Trophoblast cell (in vitro differentiated cells and primary cell): ENCODE results near the gene ZXDC.

Experiments
- DNase-seq, 2 donors: peaks; one replicate each; pipeline ENCODE4 v3.0.0-alpha.2; 2016
- H2AFZ ChIP-seq: 2 replicates; pipeline ENCODE4 v1.6.1; 2013; ENCODE audit warnings: low read length, moderate library complexity, mild to moderate bottlenecking; ENCODE audit not compliant: insufficient read depth, poor library complexity
- H2AK5ac ChIP-seq: 2 replicates; pipeline ENCODE4 v1.6.1; 2013; ENCODE audit warnings: mild to moderate bottlenecking, low read length
- H2BK120ac ChIP-seq: 2 replicates; pipeline ENCODE4 v1.6.1; 2013; ENCODE audit warnings: low read length, mild to moderate bottlenecking, moderate library complexity; ENCODE audit not compliant: insufficient read depth, poor library complexity
- H2BK12ac ChIP-seq: 2 replicates; pipeline ENCODE4 v1.6.1; 2013; ENCODE audit warnings: mild to moderate bottlenecking, low read length, moderate library complexity
- H2BK5ac ChIP-seq: 2 replicates; pipeline ENCODE4 v1.6.1; 2013; ENCODE audit warnings: low read length, low read depth, moderate library complexity, mild to moderate bottlenecking; ENCODE audit not compliant: poor library complexity
- H3K14ac ChIP-seq: 2 replicates; pipeline ENCODE4 v1.6.1; 2013; ENCODE audit warnings: mild to moderate bottlenecking, low read length
- H3K18ac ChIP-seq: 2 replicates; pipeline ENCODE4 v1.6.1; 2013; ENCODE audit warnings: mild to moderate bottlenecking, low read length
- H3K23ac ChIP-seq: 2 replicates; pipeline ENCODE4 v1.6.1; 2013; ENCODE audit warnings: low read length
- H3K27ac ChIP-seq: 2 replicates; pipeline ENCODE4 v1.5.1; 2013; ENCODE audit warnings: low read depth, mild to moderate bottlenecking, inconsistent platforms, low read length, moderate library complexity
- H3K27me3 ChIP-seq: 2 replicates; pipeline ENCODE4 v1.6.1; 2013; ENCODE audit warnings: inconsistent platforms, mild to moderate bottlenecking, low read length, moderate library complexity; ENCODE audit not compliant: insufficient read depth
- H3K36me3 ChIP-seq, 2 experiments: 1 replicate in 1 of 2; 2 replicates in 1 of 2; pipeline ENCODE4 v1.6.1; 2013; ENCODE audit warnings: low read length in 2 of 2, mild to moderate bottlenecking in 2 of 2, moderate library complexity in 1 of 2; ENCODE audit not compliant: insufficient read depth in 2 of 2, control insufficient read depth in 1 of 2
- H3K4ac ChIP-seq: 2 replicates; pipeline ENCODE4 v1.6.1; 2013; ENCODE audit warnings: low read depth, mild to moderate bottlenecking, low read length, moderate library complexity
- H3K4me1 ChIP-seq, 2 experiments: 1 replicate in 1 of 2; 2 replicates in 1 of 2; pipeline ENCODE4 v1.6.1; 2013; ENCODE audit warnings: low read length in 2 of 2, mild to moderate bottlenecking in 2 of 2, moderate library complexity in 1 of 2; ENCODE audit not compliant: insufficient read depth in 2 of 2, control insufficient read depth in 1 of 2
- H3K4me2 ChIP-seq: 2 replicates; pipeline ENCODE4 v1.6.1; 2013; ENCODE audit warnings: inconsistent platforms, mild to moderate bottlenecking, low read length, moderate library complexity
- H3K4me3 ChIP-seq: 2 replicates; pipeline ENCODE4 v1.5.1; 2013; ENCODE audit warnings: mild to moderate bottlenecking, low read depth, low read length, inconsistent platforms
- H3K79me1 ChIP-seq: one replicate; pipeline ENCODE4 v1.6.1; 2013; ENCODE audit warnings: low read length
- H3K79me2 ChIP-seq: 2 replicates; pipeline ENCODE4 v1.6.1; 2013; ENCODE audit warnings: low read length, mild to moderate bottlenecking; ENCODE audit not compliant: control insufficient read depth, insufficient read depth, poor library complexity
- H3K9ac ChIP-seq: 2 replicates; pipeline ENCODE4 v1.6.1; 2013; ENCODE audit warnings: mild to moderate bottlenecking, low read length
- H3K9me3 ChIP-seq: 2 replicates; pipeline ENCODE4 v1.6.1; 2013; ENCODE audit warnings: low read depth, mild to moderate bottlenecking, control low read depth, inconsistent platforms, low read length; ENCODE audit not compliant: insufficient read depth
- H4K12ac ChIP-seq: 2 replicates; pipeline ENCODE4 v1.6.1; 2013; ENCODE audit warnings: low read depth, mild to moderate bottlenecking, low read length, moderate library complexity
- H4K8ac ChIP-seq: 2 replicates; pipeline ENCODE4 v1.6.1; 2013; ENCODE audit warnings: low read depth, mild to moderate bottlenecking, low read length, moderate library complexity
- H4K91ac ChIP-seq: one replicate; pipeline ENCODE4 v1.6.1; 2013; ENCODE audit warnings: low read depth, mild to moderate bottlenecking, low read length, moderate library complexity
- WGBS: extraction: QIAGEN DNeasy Blood & Tissue Kit; methylation state at CpG from one replicate; pipeline ENCODE4 v1.1.7; 2013; ENCODE audit warnings: missing lambda C conversion rate; ENCODE audit not compliant: insufficient read length, insufficient coverage; ENCODE audit errors: extremely low coverage; 5-methylcytosine and 5-hydroxymethylcytosine counted together

The ZXDC gene

GRCh38 chr3:126417515-126417914 is 58.2 kb downstream of the ZXDC start:
- Histone ChIP-seq H3K9ac (no peak overlapping the region), H4K8ac (no peak overlapping the region), H3K14ac (no peak overlapping the region), H2AK5ac (no peak overlapping the region), H4K12ac (no peak overlapping the region), H2BK120ac (no peak overlapping the region), H3K4me2 (no peak overlapping the region), H2BK12ac (no peak overlapping the region), H3K79me2 (no peaks in the 10 kb centered on the region), H3K9me3 (peaks cover 5% of the 10 kb centered on the region), H3K18ac (no peak overlapping the region), H3K36me3 (no peaks in the 10 kb centered on the region), H3K23ac (no peak overlapping the region), H3K27me3 (no peaks in the 10 kb centered on the region), H3K4me1 (peaks cover 2 to 5% of the 10 kb centered on the region in 2 experiments), H2BK5ac (no peak overlapping the region), H3K79me1 (no peaks in the 10 kb centered on the region), H3K4ac (no peak overlapping the region), H2AFZ (no peak overlapping the region), H4K91ac (no peak overlapping the region), H3K4me3 (no peak overlapping the region), H3K27ac (no peak overlapping the region)
- WGBS, result no CpG with 5 or more reads among the region's 5 CpGs
- no peak for DNase-seq

DNA sequence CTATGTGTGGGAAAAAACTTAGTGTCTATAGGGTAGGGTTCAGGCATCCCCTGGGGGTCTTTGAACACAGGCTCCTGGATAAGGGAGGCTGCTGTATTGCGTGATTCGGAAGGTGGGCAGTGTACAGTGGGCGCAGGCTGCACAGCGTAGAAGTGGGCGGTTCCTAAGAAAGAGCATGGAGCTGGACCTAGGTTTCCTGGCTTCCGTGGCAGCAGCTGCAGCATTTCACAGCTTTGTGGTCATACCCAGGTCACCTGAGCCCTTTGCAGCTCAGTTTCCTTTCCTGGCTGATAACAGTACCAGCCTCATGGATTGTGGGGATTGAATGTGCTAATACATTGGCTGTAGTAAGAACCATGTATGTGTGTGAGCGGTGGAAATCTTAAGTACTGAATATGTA is 58.7 kb downstream of the ZXDC start:
- no peaks in the 10 kb centered on the region for H3K79me1 ChIP-seq
- H3K36me3 ChIP-seq, result no peaks in the 10 kb centered on the region
- peaks cover 2 to 5% of the 10 kb centered on the region in 2 experiments for H3K4me1 ChIP-seq
- H3K4ac ChIP-seq, result no peak overlapping the region
- H4K12ac ChIP-seq, result no peak overlapping the region
- no peak overlapping the region for H3K27ac ChIP-seq
- H3K9me3 ChIP-seq, result peaks cover 5% of the 10 kb centered on the region
- no peak overlapping the region for H2BK120ac ChIP-seq
- no CpG with 5 or more reads among the region's 7 CpGs for WGBS
- H3K14ac ChIP-seq, result no peak overlapping the region
- H3K79me2 ChIP-seq, result no peaks in the 10 kb centered on the region
- no peak for DNase-seq
- no peak overlapping the region for H2AFZ ChIP-seq
- H2BK12ac ChIP-seq, result no peak overlapping the region
- H3K27me3 ChIP-seq, result no peaks in the 10 kb centered on the region
- no peak overlapping the region for H2AK5ac ChIP-seq
- no peak overlapping the region for H3K9ac ChIP-seq
- H3K23ac ChIP-seq, result no peak overlapping the region
- no peak overlapping the region for H4K91ac ChIP-seq
- no peak overlapping the region for H2BK5ac ChIP-seq
- H4K8ac ChIP-seq, result no peak overlapping the region
- H3K4me2 ChIP-seq, result no peak overlapping the region
- no peak overlapping the region for H3K4me3 ChIP-seq
- H3K18ac ChIP-seq, result no peak overlapping the region

GRCh38 chr3:126415661-126416591 is 59.8 kb downstream of the ZXDC start:
- Histone ChIP-seq H4K91ac (no peak overlapping the region), H3K4me1 (peaks cover 2 to 5% of the 10 kb centered on the region in 2 experiments), H2BK12ac (no peak overlapping the region), H3K14ac (no peak overlapping the region), H3K23ac (no peak overlapping the region), H3K27ac (no peak overlapping the region), H3K79me1 (no peaks in the 10 kb centered on the region), H2BK5ac (no peak overlapping the region), H2AK5ac (no peak overlapping the region), H3K36me3 (no peaks in the 10 kb centered on the region), H3K9me3 (peaks cover 5% of the 10 kb centered on the region), H3K9ac (no peak overlapping the region), H2AFZ (no peak overlapping the region), H3K79me2 (no peaks in the 10 kb centered on the region), H2BK120ac (no peak overlapping the region), H4K12ac (no peak overlapping the region), H3K4me2 (no peak overlapping the region), H3K18ac (no peak overlapping the region), H3K4ac (no peak overlapping the region), H3K4me3 (peak overlapping the region; percentile 18), H3K27me3 (no peaks in the 10 kb centered on the region), H4K8ac (no peak overlapping the region)
- no peak for DNase-seq
- no CpG with 5 or more reads among the region's 61 CpGs for WGBS

- H2AK5ac ChIP-seq, result no peak overlapping the region
- H4K8ac ChIP-seq, result no peak overlapping the region
- H3K18ac ChIP-seq, result no peak overlapping the region
- H2BK120ac ChIP-seq, result no peak overlapping the region
- peaks cover under 1 to 2% of the 10 kb centered on the region in 2 experiments for H3K4me1 ChIP-seq
- no peak overlapping the region for H3K9ac ChIP-seq
- H2BK5ac ChIP-seq, result no peak overlapping the region
- H2BK12ac ChIP-seq, result no peak overlapping the region
- no peaks in the 10 kb centered on the region for H3K36me3 ChIP-seq
- no peak overlapping the region for H4K12ac ChIP-seq
- H3K4me3 ChIP-seq, result no peak overlapping the region
- peaks cover 5% of the 10 kb centered on the region for H3K9me3 ChIP-seq
- H4K91ac ChIP-seq, result no peak overlapping the region
- no peaks in the 10 kb centered on the region for H3K79me1 ChIP-seq
- H3K4me2 ChIP-seq, result no peak overlapping the region
- no peak for DNase-seq
- no peak overlapping the region for H2AFZ ChIP-seq
- no CpG with 5 or more reads among the region's 12 CpGs for WGBS
- H3K4ac ChIP-seq, result no peak overlapping the region
- H3K27me3 ChIP-seq, result no peaks in the 10 kb centered on the region
- H3K23ac ChIP-seq, result no peak overlapping the region
- no peak overlapping the region for H3K14ac ChIP-seq
- H3K79me2 ChIP-seq, result no peaks in the 10 kb centered on the region
- H3K27ac ChIP-seq, result no peak overlapping the region
Measured at GRCh38 chr3:126414961-126415660, 60.6 kb downstream of the ZXDC start.
